Coronary artery (tissue), 2 donors: ENCODE results near the gene PHLDA2.

Source experiments
- DNase-seq: peaks from one replicate; pipeline ENCODE4 v3.0.0-alpha.2; 2017; ENCODE audit warnings: low spot score
- H3K27ac ChIP-seq, 2 donors: fragments of 200-600 bp; sonication (generic); one replicate each; pipeline ENCODE4 v1.5.1; 2016 to 2019
- H3K4me3 ChIP-seq: fragments of 200-600 bp; sonication (generic); 2 replicates; pipeline ENCODE4 v1.5.1; 2016; ENCODE audit warnings: mild to moderate bottlenecking, moderate library complexity
- TF ChIP-seq, protein P1 (sequence below): fragments of 200-600 bp; sonication (generic); IDR thresholded peaks from one replicate; pipeline ENCODE4 v1.5.1; 2019; ENCODE audit warnings: antibody characterized with exemption

The PHLDA2 gene

DNA sequence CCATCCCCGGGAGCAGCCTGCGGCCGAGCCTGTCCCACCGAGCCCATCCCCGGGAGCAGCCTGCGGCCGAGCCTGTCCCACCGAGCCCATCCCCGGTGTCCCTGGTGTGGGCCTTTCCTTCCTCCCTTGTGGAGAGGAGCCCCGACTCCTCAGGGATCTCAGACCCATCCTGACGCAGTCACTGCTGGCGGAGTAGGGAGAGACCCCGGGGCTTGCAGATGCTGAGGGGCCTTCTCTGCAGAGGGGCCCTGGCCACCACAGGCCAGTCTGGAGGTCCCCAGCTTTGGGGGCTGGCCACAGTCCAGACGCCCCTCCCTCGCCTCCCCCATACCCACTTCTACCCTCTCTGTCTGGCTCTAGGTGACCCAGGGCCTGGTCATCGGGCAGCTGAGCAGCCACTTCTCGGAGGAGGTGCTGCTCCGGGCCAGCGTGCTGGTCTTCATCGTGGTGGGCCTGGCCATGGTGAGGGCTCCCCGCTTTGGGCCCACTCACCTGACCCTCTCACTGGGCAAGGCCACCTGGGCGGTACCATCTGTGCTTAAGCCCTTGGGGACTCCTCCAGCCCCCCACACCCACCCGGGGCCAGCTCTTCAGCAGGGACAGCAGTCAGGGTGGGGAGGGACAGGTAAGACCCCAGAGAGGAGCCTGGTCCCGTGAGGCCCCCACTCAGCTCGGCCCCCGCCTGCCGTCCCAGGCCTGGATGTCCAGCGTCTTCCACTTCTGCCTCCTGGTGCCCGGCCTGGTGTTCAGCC is 7.3 kb downstream of the PHLDA2 start:
- DNase-seq: no peak

DNA sequence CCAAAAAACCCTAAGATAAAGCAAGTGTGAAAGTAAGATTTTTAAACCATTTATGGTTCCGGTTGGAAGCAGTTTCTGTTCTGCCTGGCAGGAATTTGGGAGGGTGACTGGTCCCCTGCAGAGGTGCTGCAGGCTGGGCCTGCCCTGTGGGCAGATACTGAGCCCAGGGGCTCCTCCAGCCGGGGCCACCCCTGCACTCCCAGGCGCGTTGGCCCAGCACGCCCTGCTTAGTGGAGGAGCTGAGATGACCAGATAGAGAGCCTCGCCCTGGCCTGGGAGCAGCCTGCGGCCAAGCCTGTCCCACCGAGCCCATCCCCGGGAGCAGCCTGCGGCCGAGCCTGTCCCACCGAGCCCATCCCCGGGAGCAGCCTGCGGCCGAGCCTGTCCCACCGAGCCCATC is 8.0 kb downstream of the PHLDA2 start:
- H3K4me3 ChIP-seq: no peak overlapping the region
- H3K27ac ChIP-seq: no peak overlapping the region
- TF ChIP-seq, protein P1, sequence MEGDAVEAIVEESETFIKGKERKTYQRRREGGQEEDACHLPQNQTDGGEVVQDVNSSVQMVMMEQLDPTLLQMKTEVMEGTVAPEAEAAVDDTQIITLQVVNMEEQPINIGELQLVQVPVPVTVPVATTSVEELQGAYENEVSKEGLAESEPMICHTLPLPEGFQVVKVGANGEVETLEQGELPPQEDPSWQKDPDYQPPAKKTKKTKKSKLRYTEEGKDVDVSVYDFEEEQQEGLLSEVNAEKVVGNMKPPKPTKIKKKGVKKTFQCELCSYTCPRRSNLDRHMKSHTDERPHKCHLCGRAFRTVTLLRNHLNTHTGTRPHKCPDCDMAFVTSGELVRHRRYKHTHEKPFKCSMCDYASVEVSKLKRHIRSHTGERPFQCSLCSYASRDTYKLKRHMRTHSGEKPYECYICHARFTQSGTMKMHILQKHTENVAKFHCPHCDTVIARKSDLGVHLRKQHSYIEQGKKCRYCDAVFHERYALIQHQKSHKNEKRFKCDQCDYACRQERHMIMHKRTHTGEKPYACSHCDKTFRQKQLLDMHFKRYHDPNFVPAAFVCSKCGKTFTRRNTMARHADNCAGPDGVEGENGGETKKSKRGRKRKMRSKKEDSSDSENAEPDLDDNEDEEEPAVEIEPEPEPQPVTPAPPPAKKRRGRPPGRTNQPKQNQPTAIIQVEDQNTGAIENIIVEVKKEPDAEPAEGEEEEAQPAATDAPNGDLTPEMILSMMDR: no peak
- DNase-seq: no peak

More for the DNA sequence above, 7.3 kb downstream of the PHLDA2 start:
- Histone ChIP-seq H3K27ac (no peak overlapping the region), H3K4me3 (no peak overlapping the region)
- TF ChIP-seq, protein P1: no peak

DNA sequence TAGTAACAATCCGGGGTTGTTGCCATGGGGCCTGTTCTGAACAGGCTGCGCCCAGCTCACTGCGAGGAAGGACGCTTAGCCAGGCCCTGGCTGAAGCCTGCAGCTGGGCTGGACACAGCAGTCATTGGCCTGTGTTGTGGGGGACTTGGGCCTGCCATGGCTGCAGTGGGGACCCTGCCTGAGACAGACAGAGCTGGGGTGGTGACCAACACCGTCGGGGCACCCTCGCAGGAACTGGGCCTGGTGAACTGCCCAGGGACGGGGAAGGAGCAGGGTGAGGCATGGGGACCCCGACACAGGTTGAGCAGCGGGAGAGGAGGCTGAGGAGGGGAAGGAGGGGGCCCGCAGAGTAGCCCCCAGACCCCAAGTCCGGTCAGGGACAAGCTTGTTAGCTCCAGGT is 8.9 kb downstream of the PHLDA2 start:
- Histone ChIP-seq H3K27ac (no peak overlapping the region), H3K4me3 (no peak overlapping the region)
- no peak for DNase-seq
- TF ChIP-seq, protein P1: no peak

DNA sequence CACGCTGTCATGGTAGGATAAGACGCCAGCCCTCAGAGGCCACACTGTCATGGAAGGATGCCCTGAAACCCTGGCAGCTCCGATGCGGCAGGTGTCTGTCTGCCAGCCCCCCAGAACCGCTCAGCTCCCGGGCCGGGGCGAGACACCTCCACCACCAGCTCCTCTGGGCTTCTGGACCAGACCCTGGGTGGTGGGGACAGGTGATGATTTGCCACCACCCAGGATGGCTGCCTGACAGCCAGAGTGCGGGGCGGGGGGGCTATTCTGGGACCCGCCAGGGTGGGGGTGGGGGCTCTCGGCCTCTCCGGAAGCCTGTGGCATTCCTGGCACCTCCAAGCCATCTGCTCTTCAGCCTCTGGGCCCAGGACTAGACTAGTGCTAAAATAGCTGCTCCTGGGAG is 9.4 kb downstream of the PHLDA2 start:
- DNase-seq: no peak
- no peak overlapping the region for H3K27ac ChIP-seq
- no peak overlapping the region for H3K4me3 ChIP-seq
- TF ChIP-seq, protein P1: no peak

DNA sequence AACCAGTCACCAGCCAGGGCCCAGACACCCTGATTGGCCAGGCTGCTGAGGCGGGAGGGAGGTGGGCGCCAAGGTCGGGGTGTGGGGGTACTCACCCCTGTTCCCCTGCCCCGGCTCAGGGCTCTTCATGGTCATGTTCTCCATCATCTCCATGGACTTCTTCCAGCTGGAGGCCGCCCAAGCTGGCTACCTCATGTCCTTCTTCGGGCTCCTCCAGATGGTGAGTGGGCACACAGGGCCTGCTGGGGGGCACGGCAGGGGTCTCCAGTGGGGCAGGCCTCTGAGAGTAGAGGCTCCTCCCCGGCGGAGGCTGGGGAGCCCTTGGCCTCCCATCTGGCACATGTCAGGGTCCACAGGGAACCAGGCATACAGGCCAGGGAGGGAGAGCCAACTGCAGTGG is 10.0 kb downstream of the PHLDA2 start:
- no peak overlapping the region for H3K27ac ChIP-seq
- TF ChIP-seq, protein P1: no peak
- no peak for DNase-seq
- H3K4me3 ChIP-seq: no peak overlapping the region

DNA sequence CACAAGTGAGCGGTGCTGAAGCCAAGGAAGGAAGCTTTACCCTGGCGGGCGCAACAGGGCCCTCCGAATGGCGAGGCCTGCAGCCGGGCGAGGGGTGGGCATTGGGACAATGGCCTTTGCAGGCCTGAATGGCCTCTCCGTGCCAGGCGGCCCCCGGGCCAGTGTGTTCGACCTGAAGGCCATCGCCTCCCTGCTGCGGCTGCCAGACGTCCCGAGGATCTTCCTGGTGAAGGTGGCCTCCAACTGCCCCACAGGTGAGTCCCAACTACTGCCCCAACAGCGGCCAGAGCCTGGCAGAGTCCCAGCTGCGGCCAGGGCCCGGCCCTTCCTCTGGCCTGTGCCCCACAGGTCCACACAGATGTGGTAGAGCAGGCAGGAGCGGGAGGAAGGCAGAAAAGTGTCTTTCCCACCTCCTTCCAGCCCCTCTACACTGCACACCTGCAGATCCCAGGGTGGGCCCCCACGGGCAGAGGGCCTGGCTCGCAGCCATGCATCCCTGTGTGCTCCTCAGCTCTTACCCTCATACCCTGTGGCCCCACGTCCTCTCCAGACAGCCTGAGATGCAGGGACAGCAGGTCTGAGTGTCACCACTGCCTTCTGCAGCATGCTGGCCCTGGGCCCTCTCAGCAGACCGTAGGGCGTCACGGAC is 11.3 kb downstream of the PHLDA2 start:
- H3K4me3 ChIP-seq: no peak overlapping the region

More for the DNA sequence above, 11.3 kb downstream of the PHLDA2 start:
- no peak overlapping the region for H3K27ac ChIP-seq
- no peak for DNase-seq
- TF ChIP-seq, protein P1: no peak
